ENCODE measurements around the gene RGS16. TPM values are rescaled to one million over a fixed set of nuclear protein-coding genes. Genes with fewer than 3 reads are reported as not detected.

Gene RGS16
- total RNA-seq, 1 experiment from 2014 or later: 0.23 TPM

GRCh38 chr1:182586380-182586779 lies 17.8 kb downstream of the RGS16 start:
- Histone ChIP-seq H3K27ac (ENCODE audit: low read length) (no peak overlapping the region), H3K4me3 (ENCODE audit: low read depth in 2 of 2, low read length in 2 of 2) (no peak overlapping the region), H3K4me1 (ENCODE audit: control insufficient read depth, insufficient read depth, low read length) (peaks cover 2% of the 10 kb centered on the region; the same call in 1 of the 2 replicates), H3K36me3 (ENCODE audit: control insufficient read depth, insufficient read depth, low read length) (no peaks in the 10 kb centered on the region), H3K27me3 (ENCODE audit: control insufficient read depth, insufficient read depth, low read length) (no peaks in the 10 kb centered on the region), H3K9me3 (ENCODE audit: control insufficient read depth, insufficient read depth, low read depth, low read length) (no peaks in the 10 kb centered on the region)
- in situ Hi-C loops (cut with HindIII; ENCODE audit: low pct_unique_long_range_greater_than_20kb, low sequenced_read_pairs): no loop called here
- POLR2A ChIA-PET: no interaction called here
- no peak for DNase-seq (ENCODE audit: low read depth, low spot score)
- TF ChIP-seq POLR2AphosphoS5 (IDR thresholded peaks at IDR 0.05; ENCODE audit: low read depth, low read length) (no peak), CTCF (IDR thresholded peaks at IDR 0.05) (no peak)
- no TSS peak for BruUV-seq (replicated peaks)
- intact Hi-C loops (cut with micrococcal nuclease; ENCODE audit: unreplicated experiment): no loop called here
- no peak for ATAC-seq
- CTCF ChIA-PET: no interaction called here

GRCh38 chr1:182584746-182585145 lies 19.4 kb downstream of the RGS16 start:
- Histone ChIP-seq H3K27ac (ENCODE audit: low read length) (no peak overlapping the region), H3K27me3 (ENCODE audit: control insufficient read depth, insufficient read depth, low read length) (no peaks in the 10 kb centered on the region), H3K4me3 (ENCODE audit: low read depth in 2 of 2, low read length in 2 of 2) (no peak overlapping the region), H3K4me1 (ENCODE audit: control insufficient read depth, insufficient read depth, low read length) (peaks cover 2% of the 10 kb centered on the region; the same call in 1 of the 2 replicates), H3K9me3 (ENCODE audit: control insufficient read depth, insufficient read depth, low read depth, low read length) (no peaks in the 10 kb centered on the region), H3K36me3 (ENCODE audit: control insufficient read depth, insufficient read depth, low read length) (no peaks in the 10 kb centered on the region)
- no peak for TF ChIP-seq REST (IDR thresholded peaks at IDR 0.05; ENCODE audit: insufficient read depth in 1 of 2, low read depth in 2 of 2, low read length in 1 of 2)
- TF ChIP-seq TCF7L2 (IDR thresholded peaks at IDR 0.05; ENCODE audit: low read depth, low read length): no peak
- no peak for TF ChIP-seq CTCF (IDR thresholded peaks at IDR 0.05)
- TF ChIP-seq SIN3A (IDR thresholded peaks at IDR 0.05; ENCODE audit: borderline replicate concordance, insufficient read depth, low read depth, low read length): no peak
- no peak for TF ChIP-seq POLR2AphosphoS5 (IDR thresholded peaks at IDR 0.05; ENCODE audit: low read depth, low read length)
- in situ Hi-C loops (cut with HindIII; ENCODE audit: low pct_unique_long_range_greater_than_20kb, low sequenced_read_pairs): no loop called here
- no peak for ATAC-seq
- BruUV-seq (replicated peaks): no TSS peak
- intact Hi-C loops (cut with micrococcal nuclease; ENCODE audit: unreplicated experiment): no loop called here
- ChIA-PET CTCF (no interaction called here), POLR2A (no interaction called here)
- DNase-seq (ENCODE audit: low read depth, low spot score): no peak

DNA sequence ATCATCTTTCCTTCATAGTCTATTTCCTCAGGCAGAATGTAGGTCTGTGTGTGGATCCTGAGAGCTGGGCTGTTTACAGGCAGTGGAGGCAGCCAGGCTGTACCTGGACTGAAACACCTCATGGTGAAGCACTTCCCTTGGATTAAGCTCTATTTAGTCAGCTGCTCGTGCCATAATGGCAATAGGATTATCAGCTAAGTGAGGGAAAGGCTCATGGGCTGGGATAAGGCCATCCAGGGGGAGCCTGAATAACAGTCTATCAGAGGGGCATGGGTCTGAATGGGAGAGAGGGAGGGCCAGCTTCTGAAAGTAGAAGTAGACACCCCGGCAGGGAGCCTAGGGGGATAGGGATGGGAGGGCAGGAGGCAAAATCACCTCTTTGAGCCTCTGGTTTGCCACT lies 23.5 kb downstream of the RGS16 start:
- Histone ChIP-seq H3K36me3 (ENCODE audit: control insufficient read depth, insufficient read depth, low read length) (no peaks in the 10 kb centered on the region), H3K4me1 (ENCODE audit: control insufficient read depth, insufficient read depth, low read length) (no peaks in the 10 kb centered on the region), H3K27me3 (ENCODE audit: control insufficient read depth, insufficient read depth, low read length) (no peaks in the 10 kb centered on the region), H3K4me3 (ENCODE audit: low read depth in 2 of 2, low read length in 2 of 2) (no peak overlapping the region), H3K9me3 (ENCODE audit: control insufficient read depth, insufficient read depth, low read depth, low read length) (no peaks in the 10 kb centered on the region), H3K27ac (ENCODE audit: low read length) (no peak overlapping the region)
- POLR2A ChIA-PET: no interaction called here
- ATAC-seq (no peak), DNase-seq (ENCODE audit: low read depth, low spot score) (no peak)
- in situ Hi-C loops (cut with HindIII; ENCODE audit: low pct_unique_long_range_greater_than_20kb, low sequenced_read_pairs) (no loop called here), intact Hi-C loops (cut with micrococcal nuclease; ENCODE audit: unreplicated experiment) (no loop called here)
- TF ChIP-seq REST (IDR thresholded peaks at IDR 0.05; ENCODE audit: insufficient read depth in 1 of 2, low read depth in 2 of 2, low read length in 1 of 2) (no peak), SIN3A (IDR thresholded peaks at IDR 0.05; ENCODE audit: borderline replicate concordance, insufficient read depth, low read depth, low read length) (no peak), POLR2AphosphoS5 (IDR thresholded peaks at IDR 0.05; ENCODE audit: low read depth, low read length) (no peak), CTCF (IDR thresholded peaks at IDR 0.05) (no peak), TCF7L2 (IDR thresholded peaks at IDR 0.05; ENCODE audit: low read depth, low read length) (no peak)
- CTCF ChIA-PET: no interaction called here
- no TSS peak for BruUV-seq (replicated peaks)
